Osteoblast (primary cell): ENCODE results near the gene KCNH6. TPM values are rescaled to one million over a fixed set of nuclear protein-coding genes. Genes with fewer than 3 reads are reported as not detected.

Experiments used
- DNase-seq: peaks from one replicate; pipeline ENCODE4 v3.0.0; 2011; ENCODE audit warnings: low spot score, mixed read lengths; ENCODE audit not compliant: insufficient read length; ENCODE audit errors: missing footprints
- H2AFZ ChIP-seq: 2 replicates; pipeline ENCODE4 v1.6.0; 2011; ENCODE audit warnings: mild to moderate bottlenecking, low read length
- H3K27ac ChIP-seq: 2 replicates; pipeline ENCODE4 v1.5.1; 2011; ENCODE audit warnings: mild to moderate bottlenecking, low read depth, low read length, moderate library complexity
- H3K27me3 ChIP-seq: 2 replicates; pipeline ENCODE4 v1.6.0; 2012; ENCODE audit warnings: mild to moderate bottlenecking, control low read depth, inconsistent platforms, low read length, moderate library complexity; ENCODE audit not compliant: insufficient read depth
- H3K36me3 ChIP-seq: 2 replicates; pipeline ENCODE4 v1.5.1; 2011; ENCODE audit warnings: mild to moderate bottlenecking, low read length, control low read depth, moderate library complexity; ENCODE audit not compliant: insufficient read depth
- H3K4me1 ChIP-seq: 2 replicates; pipeline ENCODE4 v1.5.1; 2011; ENCODE audit warnings: mild to moderate bottlenecking, low read length, control low read depth, moderate library complexity; ENCODE audit not compliant: insufficient read depth
- H3K4me2 ChIP-seq: 2 replicates; pipeline ENCODE4 v1.6.0; 2011; ENCODE audit warnings: mild to moderate bottlenecking, low read length; ENCODE audit not compliant: insufficient read depth
- H3K4me3 ChIP-seq: fragments of 200-600 bp; sonication (generic); 3 replicates; pipeline ENCODE4 v1.5.1; 2012; ENCODE audit warnings: mild to moderate bottlenecking, low read length, inconsistent platforms; ENCODE audit not compliant: insufficient read depth
- H3K79me2 ChIP-seq: 2 replicates; pipeline ENCODE4 v1.6.0; 2012; ENCODE audit warnings: mild to moderate bottlenecking, low read length, control low read depth, inconsistent platforms; ENCODE audit not compliant: insufficient read depth
- H3K9me3 ChIP-seq: 2 replicates; pipeline ENCODE4 v1.5.1; 2011; ENCODE audit warnings: low read depth, low read length, control low read depth
- H4K20me1 ChIP-seq: 2 replicates; pipeline ENCODE4 v1.6.0; 2012; ENCODE audit warnings: mild to moderate bottlenecking, low read length, control low read depth; ENCODE audit not compliant: insufficient read depth
- CTCF ChIP-seq: IDR thresholded peaks from 2 replicates; pipeline ENCODE4 v1.5.1; 2011; ENCODE audit warnings: mild to moderate bottlenecking, low read depth, low read length, moderate library complexity; ENCODE audit errors: extremely low read depth
- small RNA-seq: library from RNA; depleted of rRNA; stranded (forward); fragments of <200 nt; gene quantifications from one replicate; pipeline ENCODE3, GENCODE V24; 2012
- total RNA-seq: library from RNA; depleted of rRNA; stranded (reverse); fragments of >200 nt; gene quantifications from 2 replicates; pipeline ENCODE4 v1.2.3, GENCODE V29; 2012

The KCNH6 gene
- total RNA-seq, 1 donor = not detected

GRCh38 chr17:63588797-63589196 lies 65.6 kb downstream of the KCNH6 start:
- H3K79me2 ChIP-seq = peaks cover 4% of the 10 kb centered on the region
- H3K36me3 ChIP-seq = peaks cover 61% of the 10 kb centered on the region

GRCh38 chr17:63589646-63590045 lies 66.5 kb downstream of the KCNH6 start:
- Histone ChIP-seq H3K27me3 (no peaks in the 10 kb centered on the region), H3K9me3 (no peaks in the 10 kb centered on the region), H3K4me3 (no peak overlapping the region), H4K20me1 (peaks cover 5% of the 10 kb centered on the region), H3K4me2 (no peak overlapping the region), H3K79me2 (peaks cover 4% of the 10 kb centered on the region), H3K4me1 (no peaks in the 10 kb centered on the region), H2AFZ (no peak overlapping the region), H3K27ac (no peak overlapping the region), H3K36me3 (peaks cover 59% of the 10 kb centered on the region)
- TF ChIP-seq CTCF = no peak
- no peak for DNase-seq

More at GRCh38 chr17:63588797-63589196, 65.6 kb downstream of the KCNH6 start:
- Histone ChIP-seq H3K9me3 (no peaks in the 10 kb centered on the region), H2AFZ (no peak overlapping the region), H3K4me1 (no peaks in the 10 kb centered on the region), H4K20me1 (peaks cover 5% of the 10 kb centered on the region), H3K4me2 (no peak overlapping the region), H3K27me3 (no peaks in the 10 kb centered on the region), H3K4me3 (no peak overlapping the region), H3K27ac (no peak overlapping the region)
- DNase-seq = no peak
- TF ChIP-seq CTCF = no peak

- DNase-seq = no peak
- Histone ChIP-seq H3K4me1 (no peaks in the 10 kb centered on the region), H3K27ac (no peak overlapping the region), H4K20me1 (peaks cover 5% of the 10 kb centered on the region), H3K79me2 (peaks cover 4% of the 10 kb centered on the region), H3K4me2 (no peak overlapping the region), H3K36me3 (peaks cover 43% of the 10 kb centered on the region), H3K27me3 (no peaks in the 10 kb centered on the region), H2AFZ (no peak overlapping the region), H3K9me3 (no peaks in the 10 kb centered on the region), H3K4me3 (no peak overlapping the region)
- no peak for TF ChIP-seq CTCF
These were observed 69.6 kb downstream of the KCNH6 start for GRCh38 chr17:63592797-63593196.

GRCh38 chr17:63595132-63595531 lies 72.0 kb downstream of the KCNH6 start:
- H3K27ac ChIP-seq = no peak overlapping the region
- H3K79me2 ChIP-seq = no peaks in the 10 kb centered on the region
- H3K36me3 ChIP-seq = peaks cover 25% of the 10 kb centered on the region
- H3K27me3 ChIP-seq = no peaks in the 10 kb centered on the region
- H3K4me3 ChIP-seq = no peak overlapping the region
- no peaks in the 10 kb centered on the region for H3K9me3 ChIP-seq
- no peak overlapping the region for H3K4me2 ChIP-seq
- DNase-seq = no peak
- no peak overlapping the region for H2AFZ ChIP-seq
- H3K4me1 ChIP-seq = peaks cover 2% of the 10 kb centered on the region
- H4K20me1 ChIP-seq = no peaks in the 10 kb centered on the region
- no peak for TF ChIP-seq CTCF

Small RNA genes within 50 kb of the gene (small RNA-seq; reads per million reads assigned to genes)
- not detected for gene RNU6-288P

Other genes starting within 250 kb of the KCNH6 start
- gene CYB561, start 77.1 kb upstream of the KCNH6 start, total RNA-seq = 32.2 and 33.6 TPM in 2 replicates
- gene ACE, start 46.3 kb upstream of the KCNH6 start, total RNA-seq = 10.1 and 17.7 TPM in 2 replicates
- gene DCAF7, start 27.1 kb downstream of the KCNH6 start, total RNA-seq = 23.3 and 24.6 TPM in 2 replicates
- gene TACO1, start 77.5 kb downstream of the KCNH6 start, total RNA-seq = 19.7 and 21.0 TPM in 2 replicates
- gene MAP3K3, start 99.1 kb downstream of the KCNH6 start, total RNA-seq = 51.0 and 53.0 TPM in 2 replicates
- 4.3 and 5.9 TPM in 2 replicates for gene LIMD2, start 176.8 kb downstream of the KCNH6 start, total RNA-seq
- gene STRADA, start 218.4 kb downstream of the KCNH6 start, total RNA-seq = 29.7 and 35.4 TPM in 2 replicates